HUDEP-2 (cell line): ENCODE data around the gene PRR20G.

ENCODE experiments used
- DNase-seq, 76 experiments: peaks; one replicate each; lab custom pipeline; 2025; ENCODE audit not compliant: unreplicated experiment in 76 of 76; lab: John Stamatoyannopoulos, UW

The PRR20G gene

GRCh38 chr3:127237835-127238234 lies 50.0 kb downstream of the PRR20G start:
- no peak for DNase-seq

GRCh38 chr3:127235706-127236105 lies 52.1 kb downstream of the PRR20G start:
- DNase-seq = no peak

- DNase-seq = no peak
Measured at GRCh38 chr3:127234778-127235177, 53.1 kb downstream of the PRR20G start.
